Calu3 (cell line): ENCODE measurements around the gene COL4A2. TPM values are rescaled to one million over a fixed set of nuclear protein-coding genes. Genes with fewer than 3 reads are reported as not detected.

Experiments used
- BruUV-seq: library from RNA; stranded (reverse); fragments of 400-500 nt; replicated peaks from 2 replicates; lab custom pipeline; 2021; lab: Mats Ljungman, UMichigan
- CTCF ChIA-PET: fragments of 300-600 bp; sonication (Branson Sonifier 250); formaldehyde crosslinking; loops from one replicate; lab custom pipeline; 2022; ENCODE audit warnings: antibody characterized with exemption; lab: Charles Lee
- DNase-seq: peaks from one replicate; pipeline ENCODE4 v3.0.0; 2022
- H3K27ac Mint-ChIP-seq: one replicate; pipeline ENCODE4 v1.8.0; 2022; ENCODE audit warnings: mixed read lengths; ENCODE audit not compliant: unreplicated experiment
- H3K27me3 Mint-ChIP-seq: one replicate; pipeline ENCODE4 v1.8.0; 2022; ENCODE audit warnings: mixed read lengths; ENCODE audit not compliant: unreplicated experiment
- H3K36me3 Mint-ChIP-seq: one replicate; pipeline ENCODE4 v1.8.0; 2022; ENCODE audit warnings: mild to moderate bottlenecking, moderate library complexity, mixed read lengths; ENCODE audit not compliant: insufficient read depth, unreplicated experiment
- H3K4me1 Mint-ChIP-seq: one replicate; pipeline ENCODE4 v1.8.0; 2022; ENCODE audit warnings: mild to moderate bottlenecking, low read depth, mixed read lengths; ENCODE audit not compliant: unreplicated experiment
- H3K4me3 Mint-ChIP-seq: one replicate; pipeline ENCODE4 v1.8.0; 2022; ENCODE audit warnings: mild to moderate bottlenecking, low read depth, moderate library complexity, mixed read lengths; ENCODE audit not compliant: unreplicated experiment
- H3K9me3 Mint-ChIP-seq: one replicate; pipeline ENCODE4 v1.8.0; 2022; ENCODE audit warnings: low read depth, mixed read lengths; ENCODE audit not compliant: unreplicated experiment
- CTCF ChIP-seq: fragments of 200-600 bp; IDR thresholded peaks from one replicate; pipeline ENCODE4 v1.8.0; 2022; ENCODE audit warnings: antibody characterized with exemption; ENCODE audit not compliant: unreplicated experiment
- intact Hi-C: fragments of 100-400 bp; cut with micrococcal nuclease; formaldehyde crosslinking; loops from one replicate; pipeline ENCODE4 v1.10.0; 2022; ENCODE audit not compliant: unreplicated experiment
- total RNA-seq: library from RNA; stranded (reverse); gene quantifications from 2 replicates; pipeline ENCODE4 v1.2.3, GENCODE V29; 2022

Gene COL4A2
- total RNA-seq, 1 experiment from 2014 or later: 0.42 TPM

- TF ChIP-seq CTCF: no peak
- Mint-ChIP-seq H3K36me3 (no peaks in the 10 kb centered on the region), H3K27ac (no peak overlapping the region), H3K4me1 (peaks cover 4% of the 10 kb centered on the region), H3K9me3 (no peaks in the 10 kb centered on the region), H3K27me3 (no peaks in the 10 kb centered on the region), H3K4me3 (no peak overlapping the region)
- intact Hi-C loops: no loop called here
- CTCF ChIA-PET: no interaction called here
- DNase-seq: no peak
- no TSS peak for BruUV-seq
Observed at GRCh38 chr13:110269509-110270185, 37.4 kb upstream of the COL4A2 start.

- Mint-ChIP-seq H3K27me3 (no peaks in the 10 kb centered on the region), H3K36me3 (no peaks in the 10 kb centered on the region), H3K27ac (no peak overlapping the region), H3K9me3 (no peaks in the 10 kb centered on the region), H3K4me1 (no peaks in the 10 kb centered on the region), H3K4me3 (no peak overlapping the region)
- no peak for TF ChIP-seq CTCF
- CTCF ChIA-PET: no interaction called here
- intact Hi-C loops: no loop called here
- DNase-seq: no peak
- BruUV-seq: no TSS peak
Observed at GRCh38 chr13:110270507-110270906, 36.6 kb upstream of the COL4A2 start.

- Mint-ChIP-seq H3K9me3 (no peaks in the 10 kb centered on the region), H3K27me3 (no peaks in the 10 kb centered on the region), H3K4me1 (no peaks in the 10 kb centered on the region), H3K36me3 (no peaks in the 10 kb centered on the region), H3K4me3 (no peak overlapping the region), H3K27ac (no peak overlapping the region)
- BruUV-seq: no TSS peak
- DNase-seq: no peak
- TF ChIP-seq CTCF: no peak
- intact Hi-C loops: no loop called here
- CTCF ChIA-PET: no interaction called here
Observed at GRCh38 chr13:110271313-110271712, 35.8 kb upstream of the COL4A2 start.

GRCh38 chr13:110272227-110272626 is 34.9 kb upstream of the COL4A2 start:
- Mint-ChIP-seq H3K4me1 (no peaks in the 10 kb centered on the region), H3K4me3 (no peak overlapping the region), H3K27ac (no peak overlapping the region), H3K36me3 (no peaks in the 10 kb centered on the region), H3K27me3 (no peaks in the 10 kb centered on the region), H3K9me3 (no peaks in the 10 kb centered on the region)
- intact Hi-C loops: no loop called here
- BruUV-seq: no TSS peak
- CTCF ChIA-PET: no interaction called here
- no peak for DNase-seq
- no peak for TF ChIP-seq CTCF
